Ovary (tissue), 3 donors: Measurements from ENCODE around the gene RPTOR.

ENCODE experiments used
- CTCF ChIP-seq, 3 donors: fragments of 450-650 bp in 2 of 3; fragments of 200-600 bp in 1 of 3; IDR thresholded peaks; one replicate each; pipeline versions ENCODE4 v1.5.1 to v1.8.0; 2016 to 2022; ENCODE audit warnings: antibody characterized with exemption in 3 of 3, mild to moderate bottlenecking in 1 of 3
- EP300 ChIP-seq: sonication (generic); formaldehyde crosslinking; IDR thresholded peaks from one replicate; pipeline ENCODE4 v1.6.1; 2017; ENCODE audit warnings: antibody characterized with exemption
- POLR2A ChIP-seq: fragments of 450-650 bp; IDR thresholded peaks from one replicate; pipeline ENCODE4 v1.6.1; 2017; ENCODE audit warnings: antibody characterized with exemption, mild to moderate bottlenecking, moderate library complexity
- donor health status: DM: no; HTN: no; CAD: no.

- TF ChIP-seq EP300, result no peak
- no peak for TF ChIP-seq CTCF (IDR thresholded peaks at IDR 0.05)
- TF ChIP-seq POLR2A, result no peak
These were observed 271.8 kb downstream of the RPTOR start for GRCh38 chr17:80816241-80817103.
